DMS79 treated with DMSO at 0.1 percent for 48 hours (cell line): ENCODE data around the gene ERGIC2.
"Not testable (repeated sequence)": the region's sequence is repeated elsewhere in the genome, so short reads cannot be mapped to it uniquely, and the experiment has no call there.

Experiments
- DNase-seq: peaks from one replicate; lab custom pipeline; 2025; lab: John Stamatoyannopoulos, UW

ERGIC2 gene

GRCh38 chr12:29299633-29300032 is 81.3 kb downstream of the ERGIC2 start:
- no peak for DNase-seq

DNA sequence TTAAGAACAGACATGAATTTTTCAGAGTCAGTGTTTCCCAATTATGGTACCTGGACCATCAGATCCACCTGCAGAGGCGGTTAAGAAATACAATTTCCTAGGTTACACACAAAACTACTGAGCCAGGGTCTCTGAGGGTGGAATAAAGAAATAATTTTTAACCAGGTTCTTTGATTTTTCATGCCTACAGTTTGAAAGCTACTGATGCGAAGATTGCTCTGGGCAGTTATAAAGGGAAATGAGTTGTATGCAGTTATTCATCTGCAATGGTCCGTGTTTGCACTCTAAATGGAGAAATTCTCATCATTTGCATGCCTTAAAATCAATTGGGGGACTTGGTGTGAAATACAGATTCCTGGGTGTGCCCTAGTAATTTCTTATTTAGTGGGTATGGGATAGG is 89.7 kb downstream of the ERGIC2 start:
- no peak for DNase-seq

GRCh38 chr12:29290475-29290874 is 90.5 kb downstream of the ERGIC2 start:
- not testable (repeated sequence) for DNase-seq

DNA sequence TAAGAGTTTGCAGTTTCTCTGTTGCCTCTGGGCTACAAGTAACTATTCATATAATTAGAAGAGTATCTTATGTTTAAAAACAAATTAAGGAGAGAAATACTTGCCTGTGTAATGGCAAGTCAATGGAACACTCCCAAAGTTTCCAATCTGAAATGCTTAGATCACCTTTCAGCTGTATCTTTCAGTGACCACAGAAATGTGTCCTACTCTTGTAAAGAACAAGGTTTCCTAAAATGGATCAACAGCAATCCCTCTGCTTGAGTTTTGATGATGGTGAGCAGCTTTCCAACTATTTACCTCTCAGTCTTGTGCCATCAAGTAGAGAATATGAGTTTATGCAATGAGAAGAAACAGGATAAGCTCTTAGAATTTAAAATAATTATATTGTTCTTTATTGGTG is 92.9 kb downstream of the ERGIC2 start:
- no peak for DNase-seq

- no peak for DNase-seq
Measured at GRCh38 chr12:29287622-29288021, 93.3 kb downstream of the ERGIC2 start.
